Neural progenitor cell (in vitro differentiated cells): ENCODE results near the gene MAGI1.

ENCODE experiments used
- EZH2 ChIP-seq: fragments of 200-600 bp; sonication (generic); IDR thresholded peaks from 2 replicates; pipeline ENCODE4 v1.6.1; 2017; ENCODE audit warnings: antibody characterized with exemption, mild to moderate bottlenecking, moderate library complexity
- EZH2phosphoT487 ChIP-seq: fragments of 200-600 bp; sonication (generic); IDR thresholded peaks from 2 replicates; pipeline ENCODE4 v1.6.1; 2017; ENCODE audit warnings: antibody characterized with exemption
- TF ChIP-seq, protein P1 (sequence below): fragments of 200-600 bp; sonication (generic); IDR thresholded peaks from 2 replicates; pipeline ENCODE4 v1.5.1; 2017; ENCODE audit warnings: antibody characterized with exemption, mild to moderate bottlenecking

- TF ChIP-seq, protein P1, sequence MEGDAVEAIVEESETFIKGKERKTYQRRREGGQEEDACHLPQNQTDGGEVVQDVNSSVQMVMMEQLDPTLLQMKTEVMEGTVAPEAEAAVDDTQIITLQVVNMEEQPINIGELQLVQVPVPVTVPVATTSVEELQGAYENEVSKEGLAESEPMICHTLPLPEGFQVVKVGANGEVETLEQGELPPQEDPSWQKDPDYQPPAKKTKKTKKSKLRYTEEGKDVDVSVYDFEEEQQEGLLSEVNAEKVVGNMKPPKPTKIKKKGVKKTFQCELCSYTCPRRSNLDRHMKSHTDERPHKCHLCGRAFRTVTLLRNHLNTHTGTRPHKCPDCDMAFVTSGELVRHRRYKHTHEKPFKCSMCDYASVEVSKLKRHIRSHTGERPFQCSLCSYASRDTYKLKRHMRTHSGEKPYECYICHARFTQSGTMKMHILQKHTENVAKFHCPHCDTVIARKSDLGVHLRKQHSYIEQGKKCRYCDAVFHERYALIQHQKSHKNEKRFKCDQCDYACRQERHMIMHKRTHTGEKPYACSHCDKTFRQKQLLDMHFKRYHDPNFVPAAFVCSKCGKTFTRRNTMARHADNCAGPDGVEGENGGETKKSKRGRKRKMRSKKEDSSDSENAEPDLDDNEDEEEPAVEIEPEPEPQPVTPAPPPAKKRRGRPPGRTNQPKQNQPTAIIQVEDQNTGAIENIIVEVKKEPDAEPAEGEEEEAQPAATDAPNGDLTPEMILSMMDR: no peak
- TF ChIP-seq EZH2 (no peak), EZH2phosphoT487 (no peak)
Measured at GRCh38 chr3:65659396-65659795, 379.3 kb downstream of the MAGI1 start.
